LoVo (cell line): ENCODE measurements around the gene KRTAP2-3.
"Not testable (repeated sequence)": the region's sequence is repeated elsewhere in the genome, so short reads cannot be mapped to it uniquely, and the experiment has no call there.

ENCODE experiments used
- DNase-seq: peaks from one replicate; pipeline ENCODE4 v3.0.0-alpha.2; 2016; ENCODE audit warnings: low spot score

Gene KRTAP2-3

DNA sequence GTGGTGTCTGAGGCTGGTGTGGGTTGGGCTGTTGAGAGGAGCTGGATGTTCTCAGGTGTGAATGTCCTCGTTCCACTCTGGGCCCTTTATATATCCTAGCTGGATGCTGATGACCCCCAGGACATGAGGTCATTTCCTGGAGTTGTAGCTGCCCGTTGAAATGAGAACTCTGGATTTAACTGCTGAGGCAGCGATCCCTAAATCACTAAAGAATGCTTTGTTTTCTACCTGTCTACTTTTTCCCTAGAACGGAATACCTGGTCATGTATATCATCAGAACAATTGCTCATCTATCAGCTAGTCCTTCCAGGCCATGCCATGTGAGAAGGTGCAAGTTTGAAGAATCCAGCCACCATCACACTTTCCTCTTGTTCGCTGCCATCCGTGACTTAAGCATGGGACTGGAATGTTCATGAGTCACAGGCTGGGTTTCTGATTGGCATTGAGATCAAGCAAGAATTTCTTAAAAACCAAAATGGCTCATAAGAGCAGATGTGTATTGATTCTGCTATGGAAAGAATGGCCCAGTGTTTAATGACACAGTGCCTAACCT, at the start of gene KRTAP2-3:
Gene KRTAP2-3, minus strand, starts transcription at position 63 of the 553 bp plus-strand sequence. CDS start 64 bp downstream, outside the sequence.
- no peak for DNase-seq

DNA sequence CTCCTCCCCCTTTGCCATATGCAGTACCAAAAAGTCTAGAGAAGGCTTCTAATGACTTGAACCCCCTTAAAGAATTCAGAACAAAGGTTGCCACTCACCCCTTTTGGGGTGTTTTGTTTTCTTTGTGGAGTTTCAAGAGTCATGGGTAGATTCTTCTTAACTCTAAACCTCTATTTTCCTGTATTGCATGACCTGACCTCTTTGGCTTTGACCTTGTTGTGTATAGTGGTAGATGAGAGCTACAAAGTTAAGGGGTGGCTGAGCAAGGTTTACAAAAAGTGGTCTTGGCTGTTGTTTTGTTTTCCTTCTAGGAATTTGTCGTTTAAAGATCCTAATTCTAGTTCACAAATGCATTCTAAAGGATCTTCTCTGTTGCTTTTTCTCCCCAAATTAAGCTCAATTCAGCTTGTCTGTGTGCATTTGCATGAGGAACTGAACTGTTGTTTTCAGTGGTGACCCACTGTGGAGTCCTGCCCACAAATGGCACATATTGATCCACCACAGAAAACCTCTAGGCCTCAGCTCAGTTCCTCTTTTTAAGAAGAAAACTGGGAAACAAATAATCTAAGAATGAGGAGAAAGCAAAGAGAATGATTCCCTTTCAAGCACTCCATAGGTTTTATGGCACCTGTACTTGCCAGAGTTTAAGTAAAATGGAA, 48.9 kb upstream of the KRTAP2-3 start:
- not testable (repeated sequence) for DNase-seq

DNA sequence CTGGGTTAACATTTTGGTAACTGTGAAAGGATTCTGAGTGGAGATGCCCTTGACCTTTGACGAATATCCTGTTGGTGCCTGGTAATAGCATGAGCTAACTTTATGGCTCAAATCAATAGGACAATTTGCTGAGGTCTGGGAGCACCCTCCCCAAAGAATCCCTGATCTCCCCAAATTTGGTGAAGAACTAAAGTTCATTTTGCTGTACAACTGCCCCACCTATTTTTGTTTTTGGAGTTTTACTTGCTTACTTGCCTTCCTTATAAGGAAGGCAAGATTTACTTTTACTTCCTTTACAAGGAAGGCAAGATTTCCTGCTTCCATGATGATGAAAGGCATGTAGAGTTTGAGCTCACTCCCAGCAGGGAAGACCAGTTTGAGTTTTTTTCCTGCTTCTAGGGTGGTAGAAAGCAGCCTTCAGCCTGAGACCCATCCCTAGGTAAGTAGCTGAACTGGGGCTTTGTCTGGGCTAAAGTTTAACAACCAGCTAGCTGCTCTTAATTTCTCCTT, 48.1 kb upstream of the KRTAP2-3 start:
- DNase-seq: no peak

GRCh38 chr17:41105347-41105746, 45.4 kb upstream of the KRTAP2-3 start, which contains the start of gene KRTAP4-9:
KRTAP4-9 (plus strand) TSS chr17:41105389; CDS start chr17:41105389, 0 bp downstream.
- not testable (repeated sequence) for DNase-seq

GRCh38 chr17:41104386-41105038, 44.6 kb upstream of the KRTAP2-3 start:
- DNase-seq: not testable (repeated sequence)

GRCh38 chr17:41103896-41104295, 44.0 kb upstream of the KRTAP2-3 start:
- DNase-seq: no peak

- no peak for DNase-seq
Measured at GRCh38 chr17:41101586-41102259, 41.8 kb upstream of the KRTAP2-3 start, which contains the start of gene KRTAP4-16. KRTAP4-16 (minus strand) TSS chr17:41102209; CDS start chr17:41102209, 0 bp downstream.

GRCh38 chr17:41099682-41100480, 40.0 kb upstream of the KRTAP2-3 start:
- not testable (repeated sequence) for DNase-seq

GRCh38 chr17:41098481-41098880, 38.6 kb upstream of the KRTAP2-3 start:
- no peak for DNase-seq

DNA sequence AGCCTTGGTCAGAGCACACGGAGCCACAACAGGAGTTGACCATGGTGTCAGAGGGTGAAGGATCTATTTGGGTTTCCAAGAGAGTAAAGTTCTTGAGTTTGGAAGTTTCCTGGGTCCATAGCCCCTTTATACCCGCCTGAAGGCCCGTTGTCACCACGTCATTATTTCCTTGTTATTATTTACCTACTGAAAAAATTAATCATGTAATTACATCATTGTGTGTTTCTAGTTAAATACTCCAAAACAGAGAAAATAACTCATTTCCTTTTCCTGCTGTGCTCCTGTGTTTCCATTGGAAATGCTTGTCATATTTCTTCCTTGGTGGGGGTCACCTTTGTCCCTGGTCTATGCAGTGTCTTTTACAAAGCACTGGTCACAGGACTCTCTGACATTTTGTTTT, 38.1 kb upstream of the KRTAP2-3 start, which contains the start of gene KRTAP4-8:
Gene KRTAP4-8, minus strand, starts transcription at position 101 of the 400 bp plus-strand sequence. Its CDS starts 58 bp downstream, at position 43.
- DNase-seq: no peak

- no peak for DNase-seq
Measured at GRCh38 chr17:41096055-41096454, 36.1 kb upstream of the KRTAP2-3 start.

GRCh38 chr17:41088760-41089352, 28.9 kb upstream of the KRTAP2-3 start:
- not testable (repeated sequence) for DNase-seq

DNA sequence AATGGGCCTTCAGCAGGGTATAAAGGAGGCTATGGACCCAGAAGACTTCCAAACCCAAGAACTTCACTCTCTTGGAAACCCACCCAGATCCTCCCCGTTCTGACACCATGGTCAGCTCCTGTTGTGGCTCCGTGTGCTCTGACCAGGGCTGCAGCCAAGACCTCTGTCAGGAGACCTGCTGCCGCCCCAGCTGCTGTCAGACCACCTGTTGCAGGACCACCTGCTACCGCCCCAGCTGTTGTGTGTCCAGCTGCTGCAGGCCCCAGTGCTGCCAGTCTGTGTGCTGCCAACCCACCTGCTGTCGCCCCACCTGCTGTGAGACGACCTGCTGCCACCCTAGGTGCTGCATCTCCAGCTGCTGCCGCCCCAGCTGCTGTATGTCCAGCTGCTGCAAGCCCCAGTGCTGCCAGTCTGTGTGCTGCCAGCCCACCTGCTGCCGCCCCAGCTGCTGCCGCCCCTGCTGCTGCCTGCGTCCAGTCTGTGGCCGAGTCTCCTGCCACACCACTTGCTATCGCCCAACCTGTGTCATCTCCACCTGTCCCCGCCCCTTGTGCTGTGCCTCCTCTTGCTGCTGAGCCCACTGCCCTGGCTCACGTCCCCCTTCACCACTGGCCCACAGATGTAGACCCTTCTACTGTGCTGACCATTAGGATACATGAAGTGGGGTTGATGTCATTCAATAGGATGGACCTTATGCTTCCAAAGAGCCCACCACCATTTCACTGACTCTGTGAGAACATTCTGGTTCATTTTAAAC, 24.4 kb upstream of the KRTAP2-3 start, which contains the start of gene KRTAP4-7:
Gene KRTAP4-7, plus strand, starts transcription at position 51 of the 757 bp plus-strand sequence. Its CDS starts 57 bp downstream, at position 108.
- not testable (repeated sequence) for DNase-seq

DNA sequence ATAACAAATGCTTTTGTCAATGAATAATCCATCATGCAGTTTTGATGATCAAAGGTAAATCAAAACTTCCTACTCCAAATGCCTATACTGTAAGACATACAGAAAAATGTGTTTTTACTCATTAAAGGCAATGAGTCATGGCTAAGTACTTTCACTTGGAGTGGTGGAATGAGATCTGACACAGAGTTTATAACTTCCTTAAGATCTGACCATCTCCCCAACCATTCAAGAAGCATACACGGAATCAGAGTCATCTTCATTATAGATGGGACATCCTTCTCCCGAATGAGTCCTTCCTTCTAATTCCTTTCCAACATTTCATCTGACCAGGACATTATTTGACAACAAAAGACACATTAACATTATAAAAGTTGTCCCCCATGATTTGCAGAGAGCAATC, 23.5 kb upstream of the KRTAP2-3 start:
- not testable (repeated sequence) for DNase-seq

- no peak for DNase-seq
Measured at GRCh38 chr17:41082626-41083025, 22.7 kb upstream of the KRTAP2-3 start.

DNA sequence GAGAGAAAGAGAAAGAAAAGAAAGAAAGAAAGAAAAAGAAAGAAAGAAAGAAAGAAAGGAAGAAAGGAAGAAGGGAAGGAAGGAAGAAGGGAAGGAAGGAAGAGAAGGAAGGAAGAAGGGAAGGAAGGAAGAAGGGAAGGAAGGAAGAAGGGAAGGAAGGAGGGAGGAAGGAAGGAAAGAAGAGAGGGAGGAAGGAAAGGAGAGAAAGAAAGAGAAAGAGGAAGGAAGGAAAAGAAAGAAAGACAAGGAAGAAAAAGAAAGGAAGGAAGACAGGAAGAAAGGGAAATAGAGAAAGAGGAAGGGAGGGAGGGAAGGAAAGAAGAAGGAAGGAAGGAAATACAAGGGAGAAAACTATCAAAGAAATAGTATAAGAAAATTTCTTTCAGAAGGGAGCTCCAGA, 16.9 kb upstream of the KRTAP2-3 start:
- DNase-seq: no peak

GRCh38 chr17:41073676-41074075, 13.8 kb upstream of the KRTAP2-3 start:
- DNase-seq: no peak

DNA sequence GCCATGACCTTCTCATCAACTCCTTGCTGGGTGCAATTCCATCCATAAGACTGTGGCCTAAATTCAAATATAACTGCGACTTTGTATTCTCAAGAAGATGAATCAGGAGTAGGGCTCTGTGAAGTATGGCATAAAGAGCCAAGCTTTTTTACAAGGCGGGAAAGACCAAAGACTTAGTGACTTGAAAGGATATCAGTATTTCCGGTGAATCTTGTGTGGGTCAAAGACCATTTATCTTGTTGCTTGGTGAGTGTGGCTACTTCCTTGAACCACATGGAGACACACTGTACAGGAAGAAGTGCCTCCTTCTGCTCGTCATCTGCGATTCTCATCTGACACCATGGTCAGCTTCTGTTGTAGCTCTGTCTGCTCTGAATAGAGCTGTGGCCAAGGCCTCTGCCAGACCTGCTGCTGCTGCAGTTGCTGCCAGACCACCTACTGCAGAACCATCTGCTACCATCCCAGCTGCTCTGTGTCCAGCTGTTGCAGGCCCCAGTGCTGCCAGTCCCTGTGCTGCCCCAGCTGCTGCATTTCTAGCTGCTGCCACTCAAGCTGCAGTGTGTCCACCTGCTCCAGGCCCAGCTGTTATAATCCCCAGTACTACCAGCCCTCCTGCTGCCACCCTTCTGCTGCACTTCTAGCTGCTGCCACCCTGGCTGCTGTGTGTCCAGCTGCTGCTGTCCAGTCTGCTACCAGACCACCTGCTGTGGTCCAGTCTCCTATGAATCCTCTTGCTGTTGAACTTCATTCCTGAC, 11.9 kb upstream of the KRTAP2-3 start:
- DNase-seq: no peak

- DNase-seq: no peak
Measured at GRCh38 chr17:41069031-41069430, 9.1 kb upstream of the KRTAP2-3 start.
